GM23338 (cell line): ENCODE results near the gene FMN1. TPM values are rescaled to one million over a fixed set of nuclear protein-coding genes. Genes with fewer than 3 reads are reported as not detected.

ENCODE experiments used
- ATAC-seq: fragments of 200-7000 bp; cut with Tn5 transposase; 3 replicates; pipeline ENCODE4 v1.9.1; 2020
- DNase-seq: peaks from one replicate; pipeline ENCODE4 v3.0.0-alpha.2; 2015; ENCODE audit warnings: low spot score
- H2AFZ ChIP-seq: fragments of 200-600 bp; sonication (generic); 2 replicates; pipeline ENCODE4 v1.8.0; 2016; ENCODE audit warnings: antibody characterized with exemption, mild to moderate bottlenecking, moderate library complexity
- H3F3A ChIP-seq: fragments of 200-600 bp; sonication (generic); replicated peaks from 2 replicates; pipeline ENCODE4 v1.8.0; 2017; ENCODE audit warnings: antibody characterized with exemption, mixed run types, low read depth
- H3K27ac ChIP-seq: fragments of 200-600 bp; sonication (generic); 2 replicates; pipeline ENCODE4 v1.6.1; 2016; ENCODE audit warnings: low read depth
- H3K27me3 ChIP-seq: fragments of 200-600 bp; sonication (generic); 2 replicates; pipeline ENCODE4 v1.8.0; 2016; ENCODE audit warnings: mild to moderate bottlenecking, mixed run types, moderate library complexity; ENCODE audit not compliant: insufficient read depth
- H3K36me3 ChIP-seq: fragments of 200-600 bp; sonication (generic); 2 replicates; pipeline ENCODE4 v1.8.0; 2016; ENCODE audit warnings: mild to moderate bottlenecking; ENCODE audit not compliant: insufficient read depth
- H3K4me1 ChIP-seq: fragments of 200-600 bp; sonication (generic); 2 replicates; pipeline ENCODE4 v1.8.0; 2016; ENCODE audit warnings: mild to moderate bottlenecking, moderate library complexity; ENCODE audit not compliant: insufficient read depth
- H3K4me2 ChIP-seq: fragments of 200-600 bp; sonication (generic); 2 replicates; pipeline ENCODE4 v1.7.1; 2017; ENCODE audit warnings: mixed run types
- H3K4me3 ChIP-seq: fragments of 200-600 bp; sonication (generic); 2 replicates; pipeline ENCODE4 v1.6.1; 2016; ENCODE audit warnings: mixed run types
- H3K79me2 ChIP-seq: fragments of 200-600 bp; sonication (generic); replicated peaks from 2 replicates; pipeline ENCODE4 v1.8.0; 2017; ENCODE audit warnings: mild to moderate bottlenecking; ENCODE audit not compliant: insufficient read depth
- H3K9me2 ChIP-seq: fragments of 200-600 bp; sonication (generic); 2 replicates; pipeline ENCODE4 v1.8.0; 2017; ENCODE audit not compliant: insufficient read depth
- H4K20me1 ChIP-seq: fragments of 200-600 bp; sonication (generic); replicated peaks from 2 replicates; pipeline ENCODE4 v1.8.0; 2017; ENCODE audit warnings: mild to moderate bottlenecking; ENCODE audit not compliant: insufficient read depth
- H3K27ac Mint-ChIP-seq: 2 replicates; pipeline ENCODE4 v1.8.0; 2020; ENCODE audit warnings: inconsistent platforms, mild to moderate bottlenecking, moderate library complexity, mixed read lengths
- H3K27me3 Mint-ChIP-seq: 3 replicates; pipeline ENCODE4 v1.8.0; 2022; ENCODE audit warnings: low read depth, mild to moderate bottlenecking, moderate library complexity, mixed read lengths, inconsistent platforms; ENCODE audit not compliant: insufficient read depth, poor library complexity
- H3K36me3 Mint-ChIP-seq: 3 replicates; pipeline ENCODE4 v1.8.0; 2021; ENCODE audit warnings: low read depth, mild to moderate bottlenecking, inconsistent platforms, moderate library complexity, mixed read lengths
- H3K4me1 Mint-ChIP-seq: 3 replicates; pipeline ENCODE4 v1.8.0; 2020; ENCODE audit warnings: mild to moderate bottlenecking, inconsistent platforms, mixed read lengths
- H3K4me3 Mint-ChIP-seq: 3 replicates; pipeline ENCODE4 v1.8.0; 2021; ENCODE audit warnings: moderate library complexity, mild to moderate bottlenecking, inconsistent platforms, mixed read lengths
- H3K9me3 Mint-ChIP-seq: 3 replicates; pipeline ENCODE4 v1.8.0; 2020; ENCODE audit warnings: moderate library complexity, mild to moderate bottlenecking, inconsistent platforms, mixed read lengths
- EZH2 ChIP-seq: fragments of 200-600 bp; sonication (generic); IDR thresholded peaks from one replicate; pipeline ENCODE4 v1.8.0; 2017; ENCODE audit warnings: antibody characterized with exemption, mild to moderate bottlenecking, low read depth; ENCODE audit not compliant: unreplicated experiment
- EZH2phosphoT487 ChIP-seq: fragments of 200-600 bp; sonication (generic); IDR thresholded peaks from one replicate; pipeline ENCODE4 v1.8.1; 2018; ENCODE audit warnings: antibody characterized with exemption; ENCODE audit not compliant: unreplicated experiment
- STAT1 ChIP-seq: IDR thresholded peaks from one replicate; pipeline ENCODE4 v1.6.1; 2016; ENCODE audit warnings: antibody characterized with exemption; ENCODE audit not compliant: unreplicated experiment
- ZNF462 ChIP-seq: fragments of 250-450 bp; sonication (Bioruptor Pico); IDR thresholded peaks from 2 replicates; pipeline ENCODE4 v1.5.0; 2020; ENCODE audit warnings: mild to moderate bottlenecking, moderate library complexity
- polyA plus RNA-seq: library from polyadenylated mRNA; unstranded; fragments of >200 nt; fragmentation: Nextera tagmentation; extraction: Ambion mirVana; gene quantifications from 2 replicates; pipeline ENCODE4 v1.2.1, GENCODE V29; 2016
- total RNA-seq: library from RNA; depleted of rRNA; stranded (reverse); fragments of >200 nt; shearing (Covaris generic); gene quantifications from 2 replicates; pipeline ENCODE4 v1.2.3, GENCODE V29; 2014
- TF ChIP-seq, protein P1 (sequence below), 2 experiments: fragments of 200-600 bp in 1 of 2; sonication (generic) in 1 of 2; conservative IDR thresholded peaks; 2 replicates each; pipeline versions ENCODE4 v1.5.1 to v1.6.1; 2016 to 2017; ENCODE audit warnings: antibody characterized with exemption in 2 of 2, low read depth in 2 of 2, mild to moderate bottlenecking in 2 of 2, moderate library complexity in 1 of 2

FMN1 gene
- total and polyA plus RNA-seq, 2 experiments from 2014 or later: 1.2 to 1.6 TPM

- no peak for TF ChIP-seq ZNF462 (CRISPR knock-in tag)
- no peak for TF ChIP-seq EZH2
- no peak for TF ChIP-seq EZH2phosphoT487
- TF ChIP-seq STAT1: no peak
Measured at GRCh38 chr15:33124279-33124678, 70.2 kb downstream of the FMN1 start (continued).

DNA sequence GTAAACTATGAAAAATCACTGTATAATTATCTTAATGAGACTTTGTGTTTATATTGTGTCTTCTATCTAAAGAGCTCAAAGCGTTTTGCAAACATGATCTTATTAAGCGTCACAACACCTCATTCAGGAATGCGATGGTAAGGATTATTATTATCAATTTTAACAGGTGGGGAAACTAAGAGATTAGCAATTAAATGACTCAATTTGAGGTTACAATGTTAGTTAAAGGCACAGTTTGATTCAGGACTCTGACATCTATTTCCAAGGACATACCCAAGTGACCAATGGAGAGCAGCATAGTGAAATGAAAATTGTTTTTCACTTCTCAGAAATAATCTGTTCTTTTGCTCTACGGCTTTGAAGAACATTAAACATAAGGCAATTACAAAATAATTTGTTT, 74.6 kb downstream of the FMN1 start:
- Histone ChIP-seq H2AFZ (no peak overlapping the region), H3K4me3 (no peak overlapping the region), H3K36me3 (no peaks in the 10 kb centered on the region), H4K20me1 (no peaks in the 10 kb centered on the region), H3K4me2 (no peak overlapping the region), H3K79me2 (no peaks in the 10 kb centered on the region), H3K27ac (no peak overlapping the region), H3K4me1 (peaks cover 7% of the 10 kb centered on the region; the same call in 1 of the 2 replicates), H3K9me2 (no peaks in the 10 kb centered on the region), H3F3A (no peaks in the 10 kb centered on the region), H3K27me3 (no peaks in the 10 kb centered on the region)
- no peaks in the 10 kb centered on the region for H3K36me3 Mint-ChIP-seq
- DNase-seq (no peak), ATAC-seq (no peak)
- H3K27me3 Mint-ChIP-seq: no peaks in the 10 kb centered on the region
- H3K27ac Mint-ChIP-seq: no peak overlapping the region
- H3K4me3 Mint-ChIP-seq: no peak overlapping the region
- H3K4me1 Mint-ChIP-seq: peaks cover 8% of the 10 kb centered on the region
- H3K9me3 Mint-ChIP-seq: no peaks in the 10 kb centered on the region
- TF ChIP-seq, protein P1, sequence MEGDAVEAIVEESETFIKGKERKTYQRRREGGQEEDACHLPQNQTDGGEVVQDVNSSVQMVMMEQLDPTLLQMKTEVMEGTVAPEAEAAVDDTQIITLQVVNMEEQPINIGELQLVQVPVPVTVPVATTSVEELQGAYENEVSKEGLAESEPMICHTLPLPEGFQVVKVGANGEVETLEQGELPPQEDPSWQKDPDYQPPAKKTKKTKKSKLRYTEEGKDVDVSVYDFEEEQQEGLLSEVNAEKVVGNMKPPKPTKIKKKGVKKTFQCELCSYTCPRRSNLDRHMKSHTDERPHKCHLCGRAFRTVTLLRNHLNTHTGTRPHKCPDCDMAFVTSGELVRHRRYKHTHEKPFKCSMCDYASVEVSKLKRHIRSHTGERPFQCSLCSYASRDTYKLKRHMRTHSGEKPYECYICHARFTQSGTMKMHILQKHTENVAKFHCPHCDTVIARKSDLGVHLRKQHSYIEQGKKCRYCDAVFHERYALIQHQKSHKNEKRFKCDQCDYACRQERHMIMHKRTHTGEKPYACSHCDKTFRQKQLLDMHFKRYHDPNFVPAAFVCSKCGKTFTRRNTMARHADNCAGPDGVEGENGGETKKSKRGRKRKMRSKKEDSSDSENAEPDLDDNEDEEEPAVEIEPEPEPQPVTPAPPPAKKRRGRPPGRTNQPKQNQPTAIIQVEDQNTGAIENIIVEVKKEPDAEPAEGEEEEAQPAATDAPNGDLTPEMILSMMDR (conservative IDR thresholded peaks at IDR 0.05; ENCODE audit: low read depth in 2 of 2): no peak
- TF ChIP-seq ZNF462 (CRISPR knock-in tag): no peak
- no peak for TF ChIP-seq EZH2
